ENCODE measurements around the gene TSHZ2. TPM values are rescaled to one million over a fixed set of nuclear protein-coding genes. Genes with fewer than 3 reads are reported as not detected.

TSHZ2 gene
- total RNA-seq, 1 donor from 2014 or later, result 2.0 TPM

- DNase-seq (ENCODE audit: extremely low read depth, low read depth, low spot score), result no peak
Measured at GRCh38 chr20:53190225-53190624, 218.1 kb downstream of the TSHZ2 start.

- no peak for DNase-seq (ENCODE audit: extremely low read depth, low read depth, low spot score)
Measured at GRCh38 chr20:53191957-53192356, 219.8 kb downstream of the TSHZ2 start.

GRCh38 chr20:53194306-53195290 lies 222.4 kb downstream of the TSHZ2 start:
- DNase-seq (ENCODE audit: extremely low read depth, low read depth, low spot score), result no peak

GRCh38 chr20:53195876-53196610 lies 223.9 kb downstream of the TSHZ2 start:
- no peak for DNase-seq (ENCODE audit: extremely low read depth, low read depth, low spot score)

- no peak for DNase-seq (ENCODE audit: extremely low read depth, low read depth, low spot score)
Measured at GRCh38 chr20:53201588-53201987, 229.4 kb downstream of the TSHZ2 start.

- no peak for DNase-seq (ENCODE audit: extremely low read depth, low read depth, low spot score)
Measured at GRCh38 chr20:53202777-53203176, 230.6 kb downstream of the TSHZ2 start.

- DNase-seq (ENCODE audit: extremely low read depth, low read depth, low spot score), result no peak
Measured at GRCh38 chr20:53205046-53205445, 232.9 kb downstream of the TSHZ2 start.

- DNase-seq (ENCODE audit: extremely low read depth, low read depth, low spot score), result no peak
Measured at GRCh38 chr20:53208110-53208832, 236.1 kb downstream of the TSHZ2 start.

GRCh38 chr20:53210041-53210440 lies 237.9 kb downstream of the TSHZ2 start:
- no peak for DNase-seq (ENCODE audit: extremely low read depth, low read depth, low spot score)

- no peak for DNase-seq (ENCODE audit: extremely low read depth, low read depth, low spot score)
Measured at GRCh38 chr20:53210931-53211330, 238.8 kb downstream of the TSHZ2 start.

- DNase-seq (ENCODE audit: extremely low read depth, low read depth, low spot score), result no peak
Measured at GRCh38 chr20:53212018-53212417, 239.9 kb downstream of the TSHZ2 start.

- no peak for DNase-seq (ENCODE audit: extremely low read depth, low read depth, low spot score)
Measured at GRCh38 chr20:53214392-53214791, 242.2 kb downstream of the TSHZ2 start.

- no peak for DNase-seq (ENCODE audit: extremely low read depth, low read depth, low spot score)
Measured at GRCh38 chr20:53215166-53215565, 243.0 kb downstream of the TSHZ2 start.

- DNase-seq (ENCODE audit: extremely low read depth, low read depth, low spot score), result no peak
Measured at GRCh38 chr20:53216478-53216855, 244.3 kb downstream of the TSHZ2 start.

GRCh38 chr20:53216856-53217576 lies 244.9 kb downstream of the TSHZ2 start:
- DNase-seq (ENCODE audit: extremely low read depth, low read depth, low spot score), result no peak

GRCh38 chr20:53220482-53221307 lies 248.5 kb downstream of the TSHZ2 start:
- no peak for DNase-seq (ENCODE audit: extremely low read depth, low read depth, low spot score)

GRCh38 chr20:53221731-53222130 lies 249.6 kb downstream of the TSHZ2 start:
- DNase-seq (ENCODE audit: extremely low read depth, low read depth, low spot score), result no peak

- DNase-seq (ENCODE audit: extremely low read depth, low read depth, low spot score), result no peak
Measured at GRCh38 chr20:53222416-53222815, 250.3 kb downstream of the TSHZ2 start.

- no peak for DNase-seq (ENCODE audit: extremely low read depth, low read depth, low spot score)
Measured at GRCh38 chr20:53222932-53223331, 250.8 kb downstream of the TSHZ2 start.
